B cell (primary cell): ENCODE measurements around the gene NEXMIF.
"Not testable (repeated sequence)": the region's sequence is repeated elsewhere in the genome, so short reads cannot be mapped to it uniquely, and the experiment has no call there.

ENCODE experiments used
- CTCF ChIP-seq: fragments of 200-600 bp; IDR thresholded peaks from one replicate; pipeline ENCODE4 v1.8.0; 2022; ENCODE audit warnings: antibody characterized with exemption, mild to moderate bottlenecking
- EZH2 ChIP-seq: IDR thresholded peaks from 2 replicates; pipeline ENCODE4 v1.6.1; 2012; ENCODE audit warnings: borderline replicate concordance, low read depth, mild to moderate bottlenecking, moderate library complexity, low read length; ENCODE audit not compliant: insufficient read depth, poor library complexity, severe bottlenecking

GRCh38 chrX:74882383-74882782 lies 42.9 kb downstream of the NEXMIF start:
- TF ChIP-seq CTCF, EZH2: not testable (repeated sequence)
